ENCODE data around the gene CRABP1.

- TF ChIP-seq CTCF (IDR thresholded peaks at IDR 0.05; ENCODE audit: insufficient read depth, low read length, poor library complexity, severe bottlenecking) = no peak
- no peak for TF ChIP-seq EZH2phosphoT487 (conservative IDR thresholded peaks at IDR 0.05; ENCODE audit: low read length)
Observed at GRCh38 chr15:78391781-78392180, 51.6 kb downstream of the CRABP1 start.
